ENCODE data around the gene IQCH.

DNA sequence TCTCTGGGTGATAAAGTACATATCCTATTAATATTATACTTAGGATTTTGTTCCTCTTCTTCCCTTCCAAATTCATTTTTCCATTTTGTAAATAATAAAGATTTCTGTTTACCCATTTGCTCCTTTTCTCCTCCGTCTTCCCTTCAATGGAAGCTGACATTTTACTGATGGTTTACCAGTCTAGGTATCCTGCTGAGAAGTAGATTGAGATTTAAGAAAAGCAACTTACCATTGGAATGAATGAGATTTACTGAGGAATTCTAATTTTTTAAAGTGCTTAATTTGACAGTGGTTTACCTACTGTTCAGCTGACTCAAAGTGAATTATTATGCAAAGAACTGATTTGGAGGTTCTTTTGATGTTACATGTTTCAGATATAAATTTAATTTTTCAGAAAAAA lies 268.7 kb downstream of the IQCH start:
- no peak for TF ChIP-seq CTCF (IDR thresholded peaks at IDR 0.05)
- TF ChIP-seq POLR2A (IDR thresholded peaks at IDR 0.05): no peak
- no peak for TF ChIP-seq EP300 (IDR thresholded peaks at IDR 0.05)
- TF ChIP-seq POLR2AphosphoS5 (IDR thresholded peaks at IDR 0.05): no peak

Measured in sigmoid colon (tissue), 4 donors.